HG02798 (cell line): ENCODE measurements around the gene PDE11A.
"Not testable (repeated sequence)": the region's sequence is repeated elsewhere in the genome, so short reads cannot be mapped to it uniquely, and the experiment has no call there.

Source experiments
- ATAC-seq: cut with Tn5 transposase; IDR thresholded peaks from one replicate; pipeline ENCODE4 v1.9.1; 2021; ENCODE audit warnings: mild to moderate bottlenecking; ENCODE audit not compliant: unreplicated experiment, poor library complexity

Gene PDE11A

GRCh38 chr2:177832611-177833433, 239.8 kb downstream of the PDE11A start:
- no peak for ATAC-seq

GRCh38 chr2:177830881-177831386, 241.6 kb downstream of the PDE11A start:
- no peak for ATAC-seq

- ATAC-seq: no peak
These were observed 244.0 kb downstream of the PDE11A start for GRCh38 chr2:177828557-177828956.

- ATAC-seq: no peak
These were observed 245.7 kb downstream of the PDE11A start for GRCh38 chr2:177826897-177827296.

GRCh38 chr2:177822941-177823340, 249.6 kb downstream of the PDE11A start:
- ATAC-seq: no peak

GRCh38 chr2:177818412-177818811, 254.2 kb downstream of the PDE11A start:
- no peak for ATAC-seq

GRCh38 chr2:177817300-177817699, 255.3 kb downstream of the PDE11A start:
- no peak for ATAC-seq

- no peak for ATAC-seq
These were observed 255.8 kb downstream of the PDE11A start for GRCh38 chr2:177816766-177817165.

GRCh38 chr2:177812713-177813396, 259.7 kb downstream of the PDE11A start:
- no peak for ATAC-seq

GRCh38 chr2:177810906-177811305, 261.7 kb downstream of the PDE11A start:
- ATAC-seq: no peak

GRCh38 chr2:177808984-177809809, 263.4 kb downstream of the PDE11A start:
- ATAC-seq: no peak

- ATAC-seq: no peak
These were observed 266.6 kb downstream of the PDE11A start for GRCh38 chr2:177806025-177806424.

- ATAC-seq: no peak
These were observed 273.0 kb downstream of the PDE11A start for GRCh38 chr2:177799531-177799930.

- ATAC-seq: no peak
These were observed 274.8 kb downstream of the PDE11A start for GRCh38 chr2:177797808-177798207.

- ATAC-seq: no peak
These were observed 275.7 kb downstream of the PDE11A start for GRCh38 chr2:177796654-177797415.

GRCh38 chr2:177796011-177796410, 276.6 kb downstream of the PDE11A start:
- ATAC-seq: no peak

GRCh38 chr2:177785143-177785542, 287.4 kb downstream of the PDE11A start:
- not testable (repeated sequence) for ATAC-seq

GRCh38 chr2:177784745-177785067, 287.9 kb downstream of the PDE11A start:
- no peak for ATAC-seq

GRCh38 chr2:177783835-177784744, 288.5 kb downstream of the PDE11A start:
- no peak for ATAC-seq
